ENCODE measurements around the gene DSTYK. TPM values are rescaled to one million over a fixed set of nuclear protein-coding genes. Genes with fewer than 3 reads are reported as not detected.

Gene DSTYK
- polyA plus RNA-seq, 1 donor from 2014 or later, result 12.1 TPM

DNA sequence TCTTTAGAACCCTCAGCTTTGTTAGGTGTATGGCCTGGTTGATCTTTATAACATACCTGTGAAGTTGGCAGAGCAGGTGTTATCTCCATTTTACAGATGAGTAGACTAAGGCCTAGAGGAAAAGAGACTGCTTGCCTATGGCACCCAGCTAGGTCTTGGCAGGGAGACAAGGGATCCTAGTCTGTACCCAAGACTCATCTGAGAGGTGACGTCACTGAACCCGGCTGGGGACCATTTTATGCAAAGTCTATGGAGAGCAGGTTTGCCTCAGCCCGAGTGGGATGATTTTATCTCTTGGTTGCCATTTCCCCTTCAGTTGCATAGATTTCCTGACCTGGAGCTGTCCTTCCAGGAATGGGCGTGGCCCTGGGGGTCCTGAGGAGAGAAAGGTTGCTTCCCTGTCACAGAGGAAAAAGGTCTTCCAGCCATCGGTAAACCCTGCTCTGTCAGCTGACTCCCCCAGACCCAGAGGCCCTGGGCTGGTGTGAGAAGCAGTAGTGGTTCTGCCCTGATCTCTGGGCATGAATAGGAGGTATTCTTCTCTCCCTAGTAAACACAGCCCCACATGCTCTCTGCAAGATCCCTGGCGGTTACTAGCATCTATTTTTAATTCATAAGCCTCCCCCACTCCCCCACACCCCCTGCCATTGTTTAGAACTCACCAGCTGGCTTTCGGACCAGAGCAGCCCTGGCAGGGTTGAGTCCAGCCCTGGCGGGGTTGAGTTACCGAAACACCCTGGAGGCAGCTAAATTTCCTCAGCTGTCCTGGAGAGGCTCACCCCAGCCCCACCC lies 35.8 kb upstream of the DSTYK start:
- no peaks in the 10 kb centered on the region for H4K20me1 ChIP-seq (ENCODE audit: insufficient read depth)
- no peak overlapping the region for H3K4me3 ChIP-seq (ENCODE audit: low read length)
- H3K9ac ChIP-seq (ENCODE audit: low read length), result no peak overlapping the region
- no peaks in the 10 kb centered on the region for H3K9me2 ChIP-seq (ENCODE audit: insufficient read depth, low read length)
- H3K27me3 ChIP-seq (ENCODE audit: insufficient read depth, low read depth, low read length), result no peaks in the 10 kb centered on the region
- TF ChIP-seq EZH2 (IDR thresholded peaks at IDR 0.05; ENCODE audit: borderline replicate concordance, insufficient read depth, low read length, poor library complexity, severe bottlenecking) (no peak), MXI1 (conservative IDR thresholded peaks at IDR 0.05; ENCODE audit: poor library complexity, severe bottlenecking) (no peak), REST (IDR thresholded peaks at IDR 0.05; ENCODE audit: borderline replicate concordance) (no peak), TAF1 (IDR thresholded peaks at IDR 0.05; ENCODE audit: low read depth) (no peak), POLR2AphosphoS5 (IDR thresholded peaks at IDR 0.05) (no peak), SMC3 (conservative IDR thresholded peaks at IDR 0.05; ENCODE audit: poor library complexity) (no peak), RAD21 (conservative IDR thresholded peaks at IDR 0.05) (no peak), CTCF (IDR thresholded peaks at IDR 0.05; ENCODE audit: poor library complexity, severe bottlenecking) (no peak), EP300 (conservative IDR thresholded peaks at IDR 0.05; ENCODE audit: poor library complexity, severe bottlenecking) (no peak)
- H3K4me2 ChIP-seq (ENCODE audit: low read length), result no peak overlapping the region
- H3F3A ChIP-seq (ENCODE audit: insufficient read depth, low read length, poor library complexity, severe bottlenecking), result no peaks in the 10 kb centered on the region
- H3K9me3 ChIP-seq (ENCODE audit: low read length), result no peaks in the 10 kb centered on the region
- no peak overlapping the region for H3K27ac ChIP-seq (ENCODE audit: low read length)
- no peaks in the 10 kb centered on the region for H3K36me3 ChIP-seq (ENCODE audit: insufficient read depth, low read length)
- H2AFZ ChIP-seq (ENCODE audit: low read depth, low read length), result no peak overlapping the region
- H3K79me2 ChIP-seq (replicated peaks; ENCODE audit: insufficient read depth, low read length), result no peaks in the 10 kb centered on the region

GRCh38 chr1:205246351-205247119 lies 35.0 kb upstream of the DSTYK start:
- H3K9me2 ChIP-seq (ENCODE audit: insufficient read depth, low read length), result no peaks in the 10 kb centered on the region
- no peaks in the 10 kb centered on the region for H4K20me1 ChIP-seq (ENCODE audit: insufficient read depth)
- no peak overlapping the region for H2AFZ ChIP-seq (ENCODE audit: low read depth, low read length)
- H3K27ac ChIP-seq (ENCODE audit: low read length), result no peak overlapping the region
- no peak overlapping the region for H3K4me2 ChIP-seq (ENCODE audit: low read length)
- no peaks in the 10 kb centered on the region for H3K36me3 ChIP-seq (ENCODE audit: insufficient read depth, low read length)
- no peaks in the 10 kb centered on the region for H3K79me2 ChIP-seq (replicated peaks; ENCODE audit: insufficient read depth, low read length)
- no peak overlapping the region for H3K4me3 ChIP-seq (ENCODE audit: low read length)
- no peaks in the 10 kb centered on the region for H3F3A ChIP-seq (ENCODE audit: insufficient read depth, low read length, poor library complexity, severe bottlenecking)
- H3K27me3 ChIP-seq (ENCODE audit: insufficient read depth, low read depth, low read length), result no peaks in the 10 kb centered on the region
- H3K9me3 ChIP-seq (ENCODE audit: low read length), result no peaks in the 10 kb centered on the region
- no peak for TF ChIP-seq SMC3 (conservative IDR thresholded peaks at IDR 0.05; ENCODE audit: poor library complexity)
- TF ChIP-seq MXI1 (conservative IDR thresholded peaks at IDR 0.05; ENCODE audit: poor library complexity, severe bottlenecking), result no peak
- no peak for TF ChIP-seq EP300 (conservative IDR thresholded peaks at IDR 0.05; ENCODE audit: poor library complexity, severe bottlenecking)
- no peak for TF ChIP-seq REST (IDR thresholded peaks at IDR 0.05; ENCODE audit: borderline replicate concordance)
- no peak for TF ChIP-seq CTCF (IDR thresholded peaks at IDR 0.05; ENCODE audit: poor library complexity, severe bottlenecking)
- no peak for TF ChIP-seq TAF1 (IDR thresholded peaks at IDR 0.05; ENCODE audit: low read depth)
- TF ChIP-seq EZH2 (IDR thresholded peaks at IDR 0.05; ENCODE audit: borderline replicate concordance, insufficient read depth, low read length, poor library complexity, severe bottlenecking), result no peak
- TF ChIP-seq POLR2AphosphoS5 (IDR thresholded peaks at IDR 0.05), result no peak
- TF ChIP-seq RAD21 (conservative IDR thresholded peaks at IDR 0.05), result no peak
- H3K9ac ChIP-seq (ENCODE audit: low read length), result no peak overlapping the region

All from neural cell (in vitro differentiated cells).